NCI-H1092 (cell line): ENCODE results near the gene CALHM3.

Source experiments
- DNase-seq: peaks from one replicate; lab custom pipeline; 2025; lab: John Stamatoyannopoulos, UW

Gene CALHM3

DNA sequence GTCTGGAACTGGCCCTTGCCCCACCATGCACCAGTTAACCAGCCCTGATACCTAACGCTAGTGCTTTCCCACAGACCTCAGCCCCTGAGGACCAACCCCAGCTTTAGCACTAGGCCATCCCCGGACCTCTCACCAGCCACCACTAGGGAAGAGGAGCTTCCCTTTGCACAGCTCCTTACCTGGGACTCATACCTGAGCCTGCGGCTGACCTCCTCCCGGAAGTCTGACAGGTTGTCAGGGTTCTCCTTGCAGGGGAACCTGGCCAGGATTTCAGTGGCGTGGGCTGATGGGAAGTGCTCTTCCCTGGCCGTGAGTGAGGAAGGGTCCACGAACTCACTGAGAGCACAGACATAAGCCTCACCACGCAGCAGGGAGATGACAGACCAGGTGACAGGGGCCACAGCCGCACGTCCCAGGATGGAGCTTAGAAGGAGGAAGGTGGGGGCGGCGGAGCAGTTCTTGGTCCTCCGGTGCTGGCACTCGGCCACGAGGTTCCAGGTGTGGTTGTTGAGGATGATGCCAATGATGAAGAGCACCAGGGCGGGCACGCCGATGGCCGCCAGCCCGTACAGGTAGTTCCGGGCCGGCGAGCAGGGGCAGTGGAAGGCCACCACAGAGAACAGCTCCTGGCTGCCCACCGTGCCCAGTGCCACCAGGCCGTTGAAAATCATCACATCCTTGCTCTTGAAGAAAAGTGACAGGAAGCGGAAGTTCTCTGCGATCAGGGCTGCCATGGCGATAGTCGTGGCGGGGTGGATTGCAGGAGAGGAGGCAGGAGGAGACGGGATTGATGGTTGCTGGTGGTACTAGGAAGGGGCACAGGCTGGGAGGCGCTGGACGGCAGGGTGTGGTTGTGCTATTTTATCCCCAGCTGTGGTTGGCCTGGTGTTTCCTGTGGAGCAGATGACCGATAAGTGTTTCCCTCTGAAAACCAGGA, 29.6 kb downstream of the CALHM3 start:
- no peak for DNase-seq

GRCh38 chr10:103448746-103449145, 30.3 kb downstream of the CALHM3 start:
- no peak for DNase-seq

DNA sequence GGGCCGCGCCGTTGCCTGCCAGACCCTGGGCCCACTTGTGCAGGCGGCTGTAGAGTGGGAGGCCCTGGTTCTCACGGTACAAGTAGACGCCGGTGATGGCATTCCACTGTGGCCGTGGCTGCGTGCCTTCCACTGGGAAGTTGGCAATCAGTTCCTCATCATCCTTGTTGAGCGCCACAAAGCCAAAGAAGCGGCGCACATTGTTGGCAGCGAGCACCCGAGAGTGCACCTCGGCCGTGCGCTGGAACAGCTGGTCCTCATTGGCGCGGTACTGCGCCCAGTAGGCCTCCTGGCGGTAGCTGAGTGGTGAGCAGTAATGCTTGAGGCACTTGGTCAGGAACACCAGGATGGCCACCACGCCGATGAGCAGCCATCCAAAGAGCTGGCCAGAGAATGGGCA, 31.9 kb downstream of the CALHM3 start:
- DNase-seq, result no peak

DNA sequence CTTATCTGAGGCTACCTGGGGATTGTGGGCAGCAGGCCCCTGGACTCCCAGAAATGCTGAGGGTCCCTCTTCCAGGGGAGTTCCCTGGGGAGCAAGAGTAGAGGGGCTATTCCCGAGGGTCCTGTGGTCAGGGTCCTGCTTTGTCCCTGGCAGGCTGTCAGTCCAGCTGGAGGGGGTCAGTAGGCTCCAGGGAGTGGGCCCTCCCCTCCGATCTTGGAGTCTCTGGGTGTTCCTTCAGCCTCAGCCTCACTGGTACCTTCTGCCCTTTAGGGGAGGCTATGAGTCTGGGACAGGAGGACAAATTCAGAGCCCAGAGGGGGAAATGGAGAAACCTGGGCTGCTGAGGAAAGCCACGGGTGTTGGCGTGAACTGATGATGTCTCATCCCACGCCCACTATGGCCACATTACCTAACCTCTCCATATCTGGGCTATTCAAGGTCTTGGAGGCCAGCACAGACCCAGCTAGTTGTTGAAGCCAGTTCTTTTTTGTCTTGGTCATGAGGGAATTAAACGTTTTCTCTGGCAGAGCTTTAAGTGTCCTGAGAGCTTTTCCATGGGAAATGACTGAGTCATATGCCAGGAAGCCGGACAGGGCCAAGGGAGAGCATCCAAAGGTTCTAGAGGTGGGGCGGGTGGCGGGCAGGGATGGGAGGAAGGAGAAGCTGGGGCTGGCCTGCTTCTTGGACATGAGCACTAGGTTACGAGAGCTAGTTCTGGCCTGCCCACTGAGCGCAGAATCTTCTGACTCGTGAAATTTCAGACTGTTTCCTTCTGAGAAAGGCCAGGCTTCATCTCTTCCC, 33.1 kb downstream of the CALHM3 start:
- DNase-seq, result no peak

DNA sequence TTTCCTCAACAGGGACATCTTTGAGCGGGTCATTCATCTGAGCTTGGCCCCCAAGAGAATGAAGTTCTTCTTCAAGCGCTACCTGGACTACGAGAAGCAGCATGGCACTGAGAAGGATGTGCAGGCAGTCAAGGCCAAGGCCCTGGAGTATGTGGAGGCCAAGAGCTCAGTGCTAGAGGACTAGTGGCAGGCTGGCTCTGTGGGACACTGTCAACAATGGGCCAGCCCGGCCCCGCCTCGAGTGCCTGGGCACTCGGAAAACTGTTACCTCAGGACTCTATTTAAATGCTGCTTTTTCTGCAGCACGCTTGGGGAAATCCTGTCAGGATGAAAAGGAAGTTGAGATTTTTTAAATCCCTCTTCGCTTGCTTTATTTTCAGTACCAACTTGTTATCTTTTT, 33.7 kb downstream of the CALHM3 start:
- no peak for DNase-seq

DNA sequence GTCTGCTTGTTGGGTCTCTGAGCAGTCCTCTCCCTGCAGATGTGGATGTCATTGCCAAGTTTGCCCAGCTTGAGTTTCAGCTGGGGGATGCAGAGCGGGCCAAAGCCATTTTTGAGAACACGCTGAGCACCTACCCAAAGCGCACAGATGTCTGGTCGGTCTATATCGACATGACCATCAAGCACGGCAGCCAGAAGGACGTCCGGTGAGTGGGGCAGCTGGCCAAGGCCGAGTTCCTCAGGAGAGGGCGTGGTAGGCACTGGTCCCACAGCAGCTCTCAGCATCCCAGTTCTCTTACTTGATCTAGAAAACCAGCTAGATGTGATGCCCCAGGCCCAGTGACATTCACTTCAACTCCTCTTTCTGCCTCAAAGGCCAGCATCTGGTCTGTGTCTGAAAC, 34.6 kb downstream of the CALHM3 start:
- DNase-seq, result no peak

GRCh38 chr10:103443475-103444185, 35.4 kb downstream of the CALHM3 start:
- DNase-seq, result no peak

DNA sequence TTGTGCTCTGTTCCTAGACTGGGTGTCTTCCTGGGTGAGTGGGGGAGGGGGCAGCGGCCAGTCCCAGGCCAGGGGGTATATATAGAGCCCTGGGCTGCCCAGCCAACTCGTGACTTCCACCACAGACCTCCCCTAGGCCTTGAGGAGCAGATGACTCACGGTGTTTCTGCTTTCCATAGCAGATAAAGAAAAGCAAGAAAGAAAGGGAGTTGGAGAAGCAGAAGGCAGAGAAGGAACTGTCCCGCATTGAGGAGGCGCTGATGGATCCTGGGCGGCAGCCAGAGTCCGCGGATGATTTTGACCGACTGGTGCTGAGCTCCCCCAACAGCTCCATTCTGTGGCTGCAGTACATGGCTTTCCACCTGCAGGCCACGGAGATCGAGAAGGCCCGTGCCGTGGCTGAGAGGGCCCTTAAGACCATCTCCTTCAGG, 37.0 kb downstream of the CALHM3 start:
- DNase-seq, result no peak

- DNase-seq, result no peak
Observed at GRCh38 chr10:103441611-103442010, 37.4 kb downstream of the CALHM3 start.

- no peak for DNase-seq
Observed at GRCh38 chr10:103441206-103441605, 37.8 kb downstream of the CALHM3 start.

GRCh38 chr10:103440416-103440815, 38.6 kb downstream of the CALHM3 start:
- no peak for DNase-seq

- DNase-seq, result no peak
Observed at GRCh38 chr10:103439776-103440175, 39.3 kb downstream of the CALHM3 start.

- DNase-seq, result no peak
Observed at GRCh38 chr10:103433858-103434257, 45.2 kb downstream of the CALHM3 start.

DNA sequence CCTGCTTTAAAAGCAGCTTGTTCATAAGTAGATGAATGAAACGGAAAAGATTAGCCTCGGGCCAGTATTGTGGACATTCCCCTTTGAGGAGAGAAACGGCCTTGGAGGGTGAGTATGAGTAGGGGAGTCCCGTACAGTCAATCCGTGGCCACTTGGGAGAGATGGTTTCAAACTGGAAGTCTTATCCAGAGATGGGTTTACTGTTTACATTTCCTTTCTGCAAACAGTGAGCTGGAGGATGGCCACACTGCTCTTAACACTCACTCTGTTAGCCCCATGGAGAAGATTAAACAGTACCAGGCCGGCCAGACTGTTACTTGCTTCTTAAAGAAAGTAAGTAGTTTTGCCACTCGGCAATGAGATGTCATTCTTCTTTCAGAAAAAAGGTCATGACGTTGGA, 47.1 kb downstream of the CALHM3 start:
- no peak for DNase-seq

DNA sequence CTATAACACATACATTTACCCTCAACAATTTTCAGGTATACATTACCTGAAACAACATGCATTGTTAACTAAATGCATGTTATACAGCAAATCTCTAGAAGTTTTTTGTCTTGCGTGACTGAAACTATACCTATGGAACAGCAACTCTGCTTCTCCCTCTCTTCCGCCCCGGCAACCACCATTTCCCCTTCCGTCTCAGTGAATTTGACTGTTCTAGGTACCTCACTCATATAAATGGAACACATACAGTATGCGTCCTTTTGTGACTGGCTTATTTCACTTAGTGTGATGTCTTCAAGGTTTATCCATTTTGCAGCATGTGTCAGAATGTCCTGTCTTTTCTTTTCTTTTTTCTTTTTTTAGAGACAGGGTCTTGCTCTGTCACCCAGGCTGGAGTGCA, 49.4 kb downstream of the CALHM3 start:
- DNase-seq, result no peak

- no peak for DNase-seq
Observed at GRCh38 chr10:103428989-103429643, 49.9 kb downstream of the CALHM3 start.

DNA sequence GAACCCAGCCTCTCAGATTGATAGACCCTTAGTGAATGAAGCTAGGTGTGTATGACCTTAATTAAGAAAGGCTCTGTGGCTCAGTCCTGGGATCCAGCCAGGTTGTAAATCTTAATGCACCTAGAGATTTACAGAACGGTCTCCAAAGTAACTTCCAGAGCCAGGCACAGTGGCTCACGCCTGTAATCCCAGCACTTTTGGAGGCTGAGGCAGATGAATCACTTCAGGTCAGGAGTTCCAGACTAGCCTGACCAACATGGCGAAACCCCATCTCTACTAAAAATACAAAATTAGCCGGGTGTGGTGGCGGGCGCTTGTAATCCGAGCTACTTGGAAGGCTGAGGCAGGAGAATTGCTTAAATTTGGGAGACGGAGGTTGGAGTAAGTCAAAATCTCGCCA, 51.2 kb downstream of the CALHM3 start:
- DNase-seq, result no peak

- no peak for DNase-seq
Observed at GRCh38 chr10:103423748-103424147, 55.3 kb downstream of the CALHM3 start.
